Activated CD4-positive, alpha-beta T cell treated with anti-CD3 and anti-CD28 coated beads, Interleukin-2, amount 50 U/mL, for 1 hour (primary cell): ENCODE results near the gene ATP2A1.
"Not testable (repeated sequence)": the region's sequence is repeated elsewhere in the genome, so short reads cannot be mapped to it uniquely, and the experiment has no call there.

Source experiments
- DNase-seq: peaks from one replicate; pipeline ENCODE4 v3.0.0-alpha.2; 2020

The ATP2A1 gene

GRCh38 chr16:28863929-28864793, 14.1 kb upstream of the ATP2A1 start:
- peak; percentile 23 for DNase-seq

- no peak for DNase-seq
These were observed 13.1 kb upstream of the ATP2A1 start for GRCh38 chr16:28865001-28865688.

- no peak for DNase-seq
These were observed 12.4 kb upstream of the ATP2A1 start for GRCh38 chr16:28865722-28866453.

- DNase-seq, result no peak
These were observed 11.9 kb upstream of the ATP2A1 start for GRCh38 chr16:28866454-28866804.

GRCh38 chr16:28867241-28867640, 11.0 kb upstream of the ATP2A1 start:
- DNase-seq, result no peak

- not testable (repeated sequence) for DNase-seq
These were observed 10.6 kb upstream of the ATP2A1 start for GRCh38 chr16:28867646-28868045.

- DNase-seq, result no peak
These were observed 9.1 kb upstream of the ATP2A1 start for GRCh38 chr16:28869201-28869600.

GRCh38 chr16:28872952-28873351, 5.3 kb upstream of the ATP2A1 start:
- no peak for DNase-seq

GRCh38 chr16:28873543-28874201, 4.6 kb upstream of the ATP2A1 start:
- DNase-seq, result peak; percentile 66

- no peak for DNase-seq
These were observed 3.9 kb upstream of the ATP2A1 start for GRCh38 chr16:28874406-28874805.

- no peak for DNase-seq
These were observed 2.9 kb upstream of the ATP2A1 start for GRCh38 chr16:28875134-28876018.

GRCh38 chr16:28876019-28876659, 2.1 kb upstream of the ATP2A1 start:
- no peak for DNase-seq

GRCh38 chr16:28876973-28877654, 1.2 kb upstream of the ATP2A1 start:
- DNase-seq, result no peak

GRCh38 chr16:28877655-28878000, 660 bp upstream of the ATP2A1 start:
- no peak for DNase-seq

GRCh38 chr16:28879261-28879840, 1.1 kb downstream of the ATP2A1 start:
- DNase-seq, result no peak

GRCh38 chr16:28879841-28880588, 1.7 kb downstream of the ATP2A1 start:
- peak; percentile 88 for DNase-seq

GRCh38 chr16:28880589-28880915, 2.3 kb downstream of the ATP2A1 start:
- no peak for DNase-seq

- no peak for DNase-seq
These were observed 2.7 kb downstream of the ATP2A1 start for GRCh38 chr16:28880955-28881354.

GRCh38 chr16:28881565-28881964, 3.3 kb downstream of the ATP2A1 start:
- DNase-seq, result not testable (repeated sequence)

GRCh38 chr16:28882551-28883160, 4.4 kb downstream of the ATP2A1 start:
- DNase-seq, result no peak
